Fibroblast of peridontal ligament (primary cell): ENCODE measurements around the gene C1orf174.

Experiments used
- DNase-seq: peaks from one replicate; pipeline ENCODE4 v3.0.0-alpha.2; 2010; ENCODE audit errors: extremely low read depth

C1orf174 gene

GRCh38 chr1:3894626-3895278, 5.3 kb downstream of the C1orf174 start:
- no peak for DNase-seq

- no peak for DNase-seq
Observed at GRCh38 chr1:3893190-3893589, 6.9 kb downstream of the C1orf174 start.

- DNase-seq, result no peak
Observed at GRCh38 chr1:3892748-3893147, 7.3 kb downstream of the C1orf174 start.

GRCh38 chr1:3891329-3891865, 8.7 kb downstream of the C1orf174 start:
- DNase-seq, result no peak

GRCh38 chr1:3890389-3891328, 9.4 kb downstream of the C1orf174 start:
- no peak for DNase-seq

GRCh38 chr1:3889936-3890335, 10.1 kb downstream of the C1orf174 start:
- DNase-seq, result no peak

GRCh38 chr1:3888301-3888700, 11.8 kb downstream of the C1orf174 start:
- DNase-seq, result no peak

GRCh38 chr1:3886691-3887090, 13.4 kb downstream of the C1orf174 start:
- DNase-seq, result no peak

- no peak for DNase-seq
Observed at GRCh38 chr1:3886106-3886670, 13.9 kb downstream of the C1orf174 start.

- no peak for DNase-seq
Observed at GRCh38 chr1:3885611-3886010, 14.5 kb downstream of the C1orf174 start.

GRCh38 chr1:3884966-3885365, 15.1 kb downstream of the C1orf174 start:
- DNase-seq, result no peak

- no peak for DNase-seq
Observed at GRCh38 chr1:3883194-3883925, 16.7 kb downstream of the C1orf174 start.

GRCh38 chr1:3881193-3881480, 18.9 kb downstream of the C1orf174 start:
- no peak for DNase-seq

GRCh38 chr1:3880429-3881192, 19.5 kb downstream of the C1orf174 start:
- DNase-seq, result no peak

- DNase-seq, result no peak
Observed at GRCh38 chr1:3879787-3880428, 20.2 kb downstream of the C1orf174 start.

- no peak for DNase-seq
Observed at GRCh38 chr1:3879099-3879498, 21.0 kb downstream of the C1orf174 start.

GRCh38 chr1:3876716-3877115, 23.4 kb downstream of the C1orf174 start:
- no peak for DNase-seq

GRCh38 chr1:3874736-3875135, 25.3 kb downstream of the C1orf174 start:
- DNase-seq, result no peak

- DNase-seq, result no peak
Observed at GRCh38 chr1:3872546-3872945, 27.5 kb downstream of the C1orf174 start.

GRCh38 chr1:3871451-3871805, 28.6 kb downstream of the C1orf174 start:
- no peak for DNase-seq

GRCh38 chr1:3869751-3870301, 30.2 kb downstream of the C1orf174 start:
- no peak for DNase-seq
